ENCODE data around the gene BCAM.

DNA sequence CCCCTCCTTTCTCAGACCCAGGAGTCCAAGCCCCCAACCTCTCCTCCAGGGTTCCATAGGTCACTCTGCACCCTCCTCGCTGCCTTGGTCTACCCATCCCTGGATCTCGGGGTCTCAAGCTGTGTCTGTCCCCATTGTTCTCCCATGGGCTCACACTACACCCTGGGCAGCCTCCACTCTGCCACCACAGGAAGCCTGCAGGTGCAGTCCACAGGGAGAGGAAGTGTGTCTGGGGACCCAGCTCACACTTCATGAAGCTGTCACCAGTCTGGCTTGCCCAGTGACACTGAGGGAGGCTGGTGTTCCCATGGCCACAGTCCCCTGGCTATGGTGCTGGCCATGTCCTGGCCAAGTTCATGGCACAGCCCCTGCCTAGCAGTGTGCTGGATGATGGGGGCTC is 42.5 kb downstream of the BCAM start:
- TF ChIP-seq, protein P1, sequence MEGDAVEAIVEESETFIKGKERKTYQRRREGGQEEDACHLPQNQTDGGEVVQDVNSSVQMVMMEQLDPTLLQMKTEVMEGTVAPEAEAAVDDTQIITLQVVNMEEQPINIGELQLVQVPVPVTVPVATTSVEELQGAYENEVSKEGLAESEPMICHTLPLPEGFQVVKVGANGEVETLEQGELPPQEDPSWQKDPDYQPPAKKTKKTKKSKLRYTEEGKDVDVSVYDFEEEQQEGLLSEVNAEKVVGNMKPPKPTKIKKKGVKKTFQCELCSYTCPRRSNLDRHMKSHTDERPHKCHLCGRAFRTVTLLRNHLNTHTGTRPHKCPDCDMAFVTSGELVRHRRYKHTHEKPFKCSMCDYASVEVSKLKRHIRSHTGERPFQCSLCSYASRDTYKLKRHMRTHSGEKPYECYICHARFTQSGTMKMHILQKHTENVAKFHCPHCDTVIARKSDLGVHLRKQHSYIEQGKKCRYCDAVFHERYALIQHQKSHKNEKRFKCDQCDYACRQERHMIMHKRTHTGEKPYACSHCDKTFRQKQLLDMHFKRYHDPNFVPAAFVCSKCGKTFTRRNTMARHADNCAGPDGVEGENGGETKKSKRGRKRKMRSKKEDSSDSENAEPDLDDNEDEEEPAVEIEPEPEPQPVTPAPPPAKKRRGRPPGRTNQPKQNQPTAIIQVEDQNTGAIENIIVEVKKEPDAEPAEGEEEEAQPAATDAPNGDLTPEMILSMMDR (IDR thresholded peaks at IDR 0.05; ENCODE audit: borderline replicate concordance, extremely low read depth, low read length, poor library complexity, severe bottlenecking), result no peak
- TF ChIP-seq EZH2 (IDR thresholded peaks at IDR 0.05; ENCODE audit: borderline replicate concordance, low read depth, low read length, severe bottlenecking), result no peak
